MCF 10A (cell line): ENCODE data around the gene RAD51B. TPM values are rescaled to one million over a fixed set of nuclear protein-coding genes. Genes with fewer than 3 reads are reported as not detected.
A peak's percentile ranks its signal among the peaks of the same experiment; 100 is the strongest.

Source experiments
- BruUV-seq: library from RNA; stranded (reverse); fragments of 400-500 nt; replicated peaks from 2 replicates; lab custom pipeline; 2021; lab: Mats Ljungman, UMichigan
- CTCF ChIA-PET: fragments of 300-600 bp; sonication (Branson Sonifier 250); formaldehyde crosslinking; extraction: SDS; loops from one replicate; lab custom pipeline; 2021; ENCODE audit warnings: antibody characterized with exemption, inconsistent platforms; lab: Yijun Ruan, JAX
- POLR2A ChIA-PET: fragments of 300-600, 350-650 bp; sonication (Branson Sonifier 250); formaldehyde crosslinking; extraction: SDS; loops from one replicate; lab custom pipeline; 2020; ENCODE audit warnings: antibody characterized with exemption, inconsistent platforms; lab: Yijun Ruan, JAX
- DNase-seq: peaks from one replicate; pipeline ENCODE4 v3.0.0-alpha.2; 2018; ENCODE audit not compliant: unreplicated experiment
- H3K27ac Mint-ChIP-seq: one replicate; pipeline ENCODE4 v1.8.0; 2022; ENCODE audit warnings: mild to moderate bottlenecking, low read depth, mixed read lengths; ENCODE audit not compliant: unreplicated experiment
- H3K27me3 Mint-ChIP-seq: one replicate; pipeline ENCODE4 v1.8.0; 2022; ENCODE audit warnings: mixed read lengths; ENCODE audit not compliant: insufficient read depth, unreplicated experiment
- H3K36me3 Mint-ChIP-seq: one replicate; pipeline ENCODE4 v1.8.0; 2022; ENCODE audit warnings: mild to moderate bottlenecking, moderate library complexity, mixed read lengths; ENCODE audit not compliant: insufficient read depth, unreplicated experiment
- H3K4me1 Mint-ChIP-seq: one replicate; pipeline ENCODE4 v1.8.0; 2022; ENCODE audit warnings: mixed read lengths; ENCODE audit not compliant: insufficient read depth, unreplicated experiment
- H3K4me3 Mint-ChIP-seq: one replicate; pipeline ENCODE4 v1.8.0; 2022; ENCODE audit warnings: mild to moderate bottlenecking, moderate library complexity, mixed read lengths; ENCODE audit not compliant: unreplicated experiment
- H3K9me3 Mint-ChIP-seq: one replicate; pipeline ENCODE4 v1.8.0; 2022; ENCODE audit warnings: mixed read lengths; ENCODE audit not compliant: unreplicated experiment
- intact Hi-C: fragments of 100-400 bp; cut with micrococcal nuclease; formaldehyde crosslinking; loops from 2 replicates; pipeline ENCODE4 v1.14.1; 2022
- total RNA-seq: library from RNA; stranded (reverse); gene quantifications from 2 replicates; pipeline ENCODE4 v1.2.3, GENCODE V29; 2022
- TF ChIP-seq, protein P1 (sequence below): fragments of 200-600 bp; IDR thresholded peaks from one replicate; pipeline ENCODE4 v1.8.0; 2022; ENCODE audit warnings: antibody characterized with exemption, mild to moderate bottlenecking; ENCODE audit not compliant: unreplicated experiment

RAD51B gene
- total RNA-seq, 1 experiment from 2014 or later = 14.6 TPM

DNA sequence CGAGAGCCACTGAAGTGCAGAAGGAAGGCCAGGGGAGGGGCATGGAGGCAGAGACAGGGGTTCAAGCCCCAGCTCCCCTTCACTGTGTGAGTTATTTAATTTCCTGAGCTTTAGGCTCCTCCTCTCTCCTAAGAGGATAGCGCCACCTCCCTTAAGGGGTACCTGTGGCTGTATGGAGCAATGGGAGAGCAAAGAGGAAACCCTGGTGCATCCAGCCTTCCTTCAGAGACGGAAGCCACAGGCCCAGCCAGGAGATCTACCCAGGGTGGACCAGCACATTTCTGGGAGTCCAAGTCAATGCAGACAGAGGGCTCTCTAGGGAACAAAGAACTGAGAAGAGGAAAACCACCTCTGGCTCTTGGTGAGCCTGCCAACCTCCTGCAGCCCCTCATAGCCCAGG lies 883.0 kb downstream of the RAD51B start:
- no TSS peak for BruUV-seq
- intact Hi-C loops = no loop called here
- CTCF ChIA-PET = interaction anchor here (1.0 to 1.1 kb wide), 3 partner anchors 9 to 769 kb away, joined by 3 read pairs; no protein-coding TSS in a partner anchor
- DNase-seq = no peak
- H3K27ac Mint-ChIP-seq = peak overlapping the region; percentile 67
- no peaks in the 10 kb centered on the region for H3K27me3 Mint-ChIP-seq
- TF ChIP-seq, protein P1, sequence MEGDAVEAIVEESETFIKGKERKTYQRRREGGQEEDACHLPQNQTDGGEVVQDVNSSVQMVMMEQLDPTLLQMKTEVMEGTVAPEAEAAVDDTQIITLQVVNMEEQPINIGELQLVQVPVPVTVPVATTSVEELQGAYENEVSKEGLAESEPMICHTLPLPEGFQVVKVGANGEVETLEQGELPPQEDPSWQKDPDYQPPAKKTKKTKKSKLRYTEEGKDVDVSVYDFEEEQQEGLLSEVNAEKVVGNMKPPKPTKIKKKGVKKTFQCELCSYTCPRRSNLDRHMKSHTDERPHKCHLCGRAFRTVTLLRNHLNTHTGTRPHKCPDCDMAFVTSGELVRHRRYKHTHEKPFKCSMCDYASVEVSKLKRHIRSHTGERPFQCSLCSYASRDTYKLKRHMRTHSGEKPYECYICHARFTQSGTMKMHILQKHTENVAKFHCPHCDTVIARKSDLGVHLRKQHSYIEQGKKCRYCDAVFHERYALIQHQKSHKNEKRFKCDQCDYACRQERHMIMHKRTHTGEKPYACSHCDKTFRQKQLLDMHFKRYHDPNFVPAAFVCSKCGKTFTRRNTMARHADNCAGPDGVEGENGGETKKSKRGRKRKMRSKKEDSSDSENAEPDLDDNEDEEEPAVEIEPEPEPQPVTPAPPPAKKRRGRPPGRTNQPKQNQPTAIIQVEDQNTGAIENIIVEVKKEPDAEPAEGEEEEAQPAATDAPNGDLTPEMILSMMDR = no peak
- H3K4me1 Mint-ChIP-seq = peaks cover 43% of the 10 kb centered on the region
- H3K36me3 Mint-ChIP-seq = no peaks in the 10 kb centered on the region
- H3K4me3 Mint-ChIP-seq = no peak overlapping the region
- POLR2A ChIA-PET = interaction anchor here (0.6 to 2.6 kb wide), 12 partner anchors 8 to 181 kb away, joined by 3 to 13 read pairs (median 4); partner anchors contain the start of gene ZFP36L1
- peaks cover 7% of the 10 kb centered on the region for H3K9me3 Mint-ChIP-seq

DNA sequence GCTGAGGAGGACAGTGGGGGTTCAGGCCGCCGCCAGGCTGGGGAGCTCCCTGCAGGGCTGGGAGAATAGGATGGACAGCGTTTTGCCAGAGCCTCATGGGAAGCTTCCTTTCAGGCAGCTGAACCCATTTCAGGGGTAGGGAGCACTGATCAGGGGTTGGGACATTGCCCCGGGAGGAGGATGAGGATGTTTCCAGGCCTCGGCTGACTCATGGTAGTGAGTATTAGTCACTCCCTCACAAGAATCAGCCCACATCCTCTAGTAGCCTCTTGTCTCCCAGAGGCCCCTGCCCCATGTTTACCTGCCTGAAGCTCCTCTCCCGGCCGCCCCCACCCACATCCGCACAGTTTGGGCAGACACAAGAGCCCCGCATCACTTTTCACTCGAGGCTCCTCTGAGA lies 883.5 kb downstream of the RAD51B start:
- H3K4me3 Mint-ChIP-seq = no peak overlapping the region
- peak; percentile 91 for DNase-seq
- peaks cover 43% of the 10 kb centered on the region for H3K4me1 Mint-ChIP-seq
- H3K27me3 Mint-ChIP-seq = no peaks in the 10 kb centered on the region
- intact Hi-C loops = no loop called here
- H3K9me3 Mint-ChIP-seq = peaks cover 7% of the 10 kb centered on the region
- CTCF ChIA-PET = interaction anchor here (0.5 to 1.1 kb wide), 6 partner anchors 10 to 231 kb away, joined by 3 to 4 read pairs (median 3); no protein-coding TSS in a partner anchor
- POLR2A ChIA-PET = interaction anchor here (0.6 to 2.6 kb wide), 16 partner anchors 8 to 1028 kb away, joined by 3 to 13 read pairs (median 4); partner anchors contain the start of gene ZFP36L1
- BruUV-seq = no TSS peak
- peak overlapping the region; percentile 67 for H3K27ac Mint-ChIP-seq
- H3K36me3 Mint-ChIP-seq = no peaks in the 10 kb centered on the region
- TF ChIP-seq, protein P1 = no peak

DNA sequence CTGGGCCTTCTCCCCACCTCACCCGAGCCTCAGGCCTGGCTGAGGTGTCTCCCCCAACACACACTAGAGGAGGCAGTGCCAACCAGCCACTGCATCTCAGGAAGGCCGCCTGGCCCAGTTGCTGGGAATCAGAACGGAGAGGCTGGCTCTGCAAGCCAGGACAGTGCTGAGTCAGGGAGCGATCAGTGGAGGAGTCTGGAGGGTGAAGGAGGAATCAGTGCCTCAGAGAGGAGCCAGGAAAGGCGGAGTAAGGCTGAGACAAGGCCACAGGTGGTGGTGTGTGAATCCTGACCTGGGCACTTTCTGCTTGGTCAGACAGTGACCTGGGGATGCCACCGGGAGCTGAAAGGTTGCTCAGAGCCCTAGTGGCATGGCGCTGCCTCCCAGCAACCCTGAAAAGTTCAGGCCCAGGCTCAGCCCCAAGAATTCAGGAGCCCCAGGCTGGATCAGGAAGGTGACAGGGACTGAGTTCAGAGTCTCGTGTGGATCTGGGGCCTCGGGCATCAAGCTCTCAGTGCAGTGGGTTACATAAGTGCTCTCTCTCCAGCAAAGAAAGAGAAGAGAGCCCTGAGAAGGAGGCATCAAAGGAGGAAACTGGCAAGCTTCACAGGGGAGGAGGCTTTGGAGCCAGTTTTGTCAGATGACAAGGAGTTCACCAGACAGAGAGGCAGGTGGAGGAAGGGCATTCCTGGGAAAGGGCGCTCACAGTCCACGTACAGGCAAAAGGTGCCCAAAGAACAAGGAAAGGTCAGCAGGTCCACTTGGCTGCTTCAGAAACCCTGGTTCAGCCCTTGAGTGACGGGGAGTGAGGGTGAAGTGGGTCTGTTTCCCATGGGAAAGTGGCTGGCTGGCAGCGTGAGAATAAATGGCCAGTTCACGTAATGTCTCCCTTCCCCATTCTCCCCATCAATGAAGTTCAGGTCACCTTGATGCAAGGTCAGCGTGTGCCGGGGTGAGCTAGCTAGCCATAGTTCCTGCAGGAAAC lies 885.4 kb downstream of the RAD51B start:
- ChIA-PET CTCF (interaction anchor here (0.5 to 0.7 kb wide), 2 partner anchors 47 to 94 kb away, joined by 3 to 4 read pairs; no protein-coding TSS in a partner anchor), POLR2A (interaction anchor here (0.6 to 2.1 kb wide), 13 partner anchors 11 to 661 kb away, joined by 3 to 19 read pairs (median 3); partner anchors contain the start of gene ZFP36L1)
- peaks cover 7% of the 10 kb centered on the region for H3K9me3 Mint-ChIP-seq
- intact Hi-C loops = no loop called here
- H3K4me3 Mint-ChIP-seq = peak overlapping the region; percentile 24
- H3K27ac Mint-ChIP-seq = peak overlapping the region; percentile 98
- peaks cover 40% of the 10 kb centered on the region for H3K4me1 Mint-ChIP-seq
- no TSS peak for BruUV-seq
- DNase-seq = peak; percentile 79
- H3K27me3 Mint-ChIP-seq = no peaks in the 10 kb centered on the region
- no peaks in the 10 kb centered on the region for H3K36me3 Mint-ChIP-seq
- TF ChIP-seq, protein P1 = no peak
